H9 (cell line): Measurements from ENCODE around the gene CLOCK. TPM values are rescaled to one million over a fixed set of nuclear protein-coding genes. Genes with fewer than 3 reads are reported as not detected.

Experiments
- DNase-seq: peaks from one replicate; pipeline ENCODE4 v3.0.0-alpha.2; 2017
- H2AFZ ChIP-seq: one replicate; pipeline ENCODE4 v1.6.1; 2013; ENCODE audit warnings: mild to moderate bottlenecking, low read length, control low read depth, moderate library complexity
- H2AK5ac ChIP-seq: 2 replicates; pipeline ENCODE4 v1.6.1; 2013; ENCODE audit warnings: low read length, control low read depth, mixed read lengths; ENCODE audit not compliant: insufficient read length
- H2BK120ac ChIP-seq: one replicate; pipeline ENCODE4 v1.6.1; 2013; ENCODE audit warnings: low read depth, mild to moderate bottlenecking, low read length, control low read depth, inconsistent platforms; ENCODE audit not compliant: poor library complexity, severe bottlenecking
- H2BK12ac ChIP-seq: 2 replicates; pipeline ENCODE4 v1.6.1; 2013; ENCODE audit warnings: low read length, control low read depth, mixed read lengths, low read depth; ENCODE audit not compliant: insufficient read length
- H2BK15ac ChIP-seq: 2 replicates; pipeline ENCODE4 v1.6.1; 2013; ENCODE audit warnings: low read depth, low read length, control low read depth
- H2BK20ac ChIP-seq: one replicate; pipeline ENCODE4 v1.6.1; 2013; ENCODE audit warnings: low read depth, mild to moderate bottlenecking, low read length, control low read depth, inconsistent platforms; ENCODE audit not compliant: poor library complexity, severe bottlenecking
- H2BK5ac ChIP-seq: 2 replicates; pipeline ENCODE4 v1.6.1; 2013; ENCODE audit warnings: low read length, control low read depth, mixed read lengths; ENCODE audit not compliant: insufficient read length
- H3K14ac ChIP-seq: 2 replicates; pipeline ENCODE4 v1.6.1; 2013; ENCODE audit warnings: low read length, control low read depth; ENCODE audit not compliant: insufficient read depth
- H3K18ac ChIP-seq: 2 replicates; pipeline ENCODE4 v1.6.1; 2013; ENCODE audit warnings: low read depth, mild to moderate bottlenecking, mixed read lengths, low read length, control low read depth; ENCODE audit not compliant: insufficient read length
- H3K23ac ChIP-seq: 2 replicates; pipeline ENCODE4 v1.6.1; 2013; ENCODE audit warnings: low read length, control low read depth, mixed read lengths, low read depth; ENCODE audit not compliant: insufficient read length
- H3K23me2 ChIP-seq: 2 replicates; pipeline ENCODE4 v1.6.1; 2013; ENCODE audit warnings: low read depth, mild to moderate bottlenecking, mixed read lengths, low read length, control low read depth; ENCODE audit not compliant: insufficient read length, poor library complexity, severe bottlenecking
- H3K27ac ChIP-seq: 2 replicates; pipeline ENCODE4 v1.5.1; 2013; ENCODE audit warnings: low read length, control low read depth, mixed read lengths, low read depth; ENCODE audit not compliant: insufficient read length
- H3K27me3 ChIP-seq: 2 replicates; pipeline ENCODE4 v1.6.1; 2013; ENCODE audit warnings: low read length, control low read depth, inconsistent platforms; ENCODE audit not compliant: insufficient read depth
- H3K4ac ChIP-seq: 2 replicates; pipeline ENCODE4 v1.6.1; 2013; ENCODE audit warnings: low read depth, mild to moderate bottlenecking, control low read depth, inconsistent platforms, low read length, moderate library complexity
- H3K4me1 ChIP-seq: 2 replicates; pipeline ENCODE4 v1.6.1; 2013; ENCODE audit warnings: low read length, control low read depth, inconsistent platforms; ENCODE audit not compliant: insufficient read depth
- H3K4me2 ChIP-seq: 2 replicates; pipeline ENCODE4 v1.6.1; 2013; ENCODE audit warnings: low read length, control low read depth, mixed read lengths; ENCODE audit not compliant: insufficient read length, insufficient read depth
- H3K56ac ChIP-seq: 2 replicates; pipeline ENCODE4 v1.6.1; 2013; ENCODE audit warnings: low read depth, mild to moderate bottlenecking, mixed read lengths, low read length, control low read depth; ENCODE audit not compliant: insufficient read length
- H3K79me1 ChIP-seq: 2 replicates; pipeline ENCODE4 v1.6.1; 2013; ENCODE audit warnings: low read depth, mild to moderate bottlenecking, moderate library complexity, low read length, control low read depth, inconsistent platforms; ENCODE audit not compliant: insufficient read depth, poor library complexity, severe bottlenecking
- H3K79me2 ChIP-seq: 2 replicates; pipeline ENCODE4 v1.6.1; 2013; ENCODE audit warnings: low read length, control low read depth, inconsistent platforms; ENCODE audit not compliant: insufficient read depth
- H3K9ac ChIP-seq: 2 replicates; pipeline ENCODE4 v1.6.1; 2013; ENCODE audit warnings: low read length, control low read depth, mixed read lengths; ENCODE audit not compliant: insufficient read length; ENCODE audit errors: extremely low read depth
- H3K9me3 ChIP-seq: one replicate; pipeline ENCODE4 v1.6.1; 2013; ENCODE audit warnings: low read depth, low read length, inconsistent platforms; ENCODE audit not compliant: control insufficient read depth
- H3T11ph ChIP-seq: one replicate; pipeline ENCODE4 v1.6.1; 2013; ENCODE audit warnings: mild to moderate bottlenecking, low read length, control low read depth, inconsistent platforms
- H4K20me1 ChIP-seq: one replicate; pipeline ENCODE4 v1.6.1; 2013; ENCODE audit not compliant: control insufficient read depth, insufficient read length, insufficient read depth
- H4K5ac ChIP-seq: 2 replicates; pipeline ENCODE4 v1.6.1; 2013; ENCODE audit warnings: low read depth, mild to moderate bottlenecking, mixed read lengths, low read length, control low read depth; ENCODE audit not compliant: insufficient read length
- H4K8ac ChIP-seq: replicated peaks from 2 replicates; pipeline ENCODE4 v1.6.1; 2013; ENCODE audit warnings: low read length, control low read depth, mixed read lengths, low read depth; ENCODE audit not compliant: insufficient read length
- H4K91ac ChIP-seq: 2 replicates; pipeline ENCODE4 v1.6.1; 2013; ENCODE audit warnings: low read depth, mild to moderate bottlenecking, moderate library complexity, mixed read lengths, low read length, control low read depth; ENCODE audit not compliant: insufficient read length
- H3K27ac Mint-ChIP-seq, 3 experiments: 2 replicates in 2 of 3; 3 replicates in 1 of 3; pipeline ENCODE4 v1.8.0; 2020 to 2021; ENCODE audit warnings: mixed read lengths in 3 of 3, mild to moderate bottlenecking in 1 of 3, moderate library complexity in 1 of 3
- H3K27me3 Mint-ChIP-seq: 2 replicates; pipeline ENCODE4 v1.8.0; 2021; ENCODE audit warnings: low read depth, mild to moderate bottlenecking, moderate library complexity, mixed read lengths
- H3K36me3 Mint-ChIP-seq, 3 experiments: 2 replicates in 2 of 3; 3 replicates in 1 of 3; pipeline ENCODE4 v1.8.0; 2020 to 2021; ENCODE audit warnings: low read depth in 3 of 3, mixed read lengths in 3 of 3; ENCODE audit not compliant: insufficient read depth in 1 of 3
- H3K4me1 Mint-ChIP-seq, 2 experiments: 2 replicates each; pipeline ENCODE4 v1.8.0; 2020; ENCODE audit warnings: mixed read lengths in 2 of 2
- H3K4me3 Mint-ChIP-seq, 2 experiments: 2 replicates in 1 of 2; 3 replicates in 1 of 2; pipeline ENCODE4 v1.8.0; 2020 to 2021; ENCODE audit warnings: mild to moderate bottlenecking in 2 of 2, mixed read lengths in 2 of 2, moderate library complexity in 1 of 2
- H3K9me3 Mint-ChIP-seq, 2 experiments: 2 replicates in 1 of 2; 3 replicates in 1 of 2; pipeline ENCODE4 v1.8.0; 2020; ENCODE audit warnings: mild to moderate bottlenecking in 2 of 2, mixed read lengths in 2 of 2, moderate library complexity in 1 of 2
- CTCF ChIP-seq: fragments of 200-600 bp; sonication (generic); conservative IDR thresholded peaks from 3 replicates; pipeline ENCODE4 v1.8.0; 2021; ENCODE audit warnings: antibody characterized with exemption, mild to moderate bottlenecking
- WGBS: extraction: QIAGEN DNeasy Blood & Tissue Kit; methylation state at CpG from one replicate; pipeline ENCODE4 v1.1.7; 2013; ENCODE audit warnings: missing lambda C conversion rate, low lambda C conversion rate, mixed read lengths; ENCODE audit not compliant: insufficient read length; ENCODE audit errors: extremely low coverage; 5-methylcytosine and 5-hydroxymethylcytosine counted together
- total RNA-seq: library from RNA; stranded (reverse); gene quantifications from 2 replicates; pipeline ENCODE4 v1.2.1, GENCODE V29; 2021

CLOCK gene
- total RNA-seq, 1 experiment from 2014 or later: 16.2 TPM

GRCh38 chr4:55399581-55399980, 147.1 kb downstream of the CLOCK start:
- peaks cover 31 to 32% of the 10 kb centered on the region in 2 experiments for H3K4me1 Mint-ChIP-seq
- no peaks in the 10 kb centered on the region for H4K20me1 ChIP-seq
- H3K27ac Mint-ChIP-seq: 0 out of 7 replicates have a peak overlapping the region, but pooled peaks of 1 of the 3 experiments have one; percentile 23

More at GRCh38 chr4:55399581-55399980, 147.1 kb downstream of the CLOCK start:
- Mint-ChIP-seq H3K27me3 (no peaks in the 10 kb centered on the region; the same call in 1 of the 2 replicates), H3K36me3 (peaks cover 38 to 52% (median 48%) of the 10 kb centered on the region in 3 experiments), H3K4me3 (peak overlapping the region in 1 of 2 experiments; percentile 73; a peak in 2 of 5 replicates), H3K9me3 (no peaks in the 10 kb centered on the region; a peak in 1 of 5 replicates)
- Histone ChIP-seq H3K79me1 (no peaks in the 10 kb centered on the region), H2BK120ac (no peak overlapping the region), H2BK20ac (no peak overlapping the region), H3K56ac (no peak overlapping the region), H2BK5ac (no peak overlapping the region), H4K5ac (no peak overlapping the region), H3K9me3 (no peaks in the 10 kb centered on the region), H3K27me3 (no peaks in the 10 kb centered on the region), H3K23ac (no peak overlapping the region), H2BK12ac (no peak overlapping the region), H3K27ac (no peak overlapping the region), H3K4me2 (no peak overlapping the region), H2BK15ac (no peak overlapping the region), H2AFZ (no peak overlapping the region), H3K79me2 (peaks cover 37% of the 10 kb centered on the region), H3K14ac (no peak overlapping the region), H2AK5ac (no peak overlapping the region), H3T11ph (no peak overlapping the region), H3K4ac (no peak overlapping the region), H3K18ac (no peak overlapping the region), H4K91ac (no peak overlapping the region), H3K9ac (no peak overlapping the region), H4K8ac (no peak overlapping the region), H3K4me1 (no peaks in the 10 kb centered on the region), H3K23me2 (peaks cover 10% of the 10 kb centered on the region)
- TF ChIP-seq CTCF: no peak
- DNase-seq: no peak
- WGBS: no CpG with 5 or more reads among the region's 1 CpG
